Muscle of leg (tissue), 11 donors: ENCODE measurements around the gene TRIP12. TPM values are rescaled to one million over a fixed set of nuclear protein-coding genes. Genes with fewer than 3 reads are reported as not detected.
A peak's percentile ranks its signal among the peaks of the same experiment; 100 is the strongest.
"Not testable (repeated sequence)": the region's sequence is repeated elsewhere in the genome, so short reads cannot be mapped to it uniquely, and the experiment has no call there.

ENCODE experiments used
- DNase-seq: peaks from one replicate; pipeline ENCODE4 v3.0.0; 2013
- H3K27ac ChIP-seq: one replicate; pipeline ENCODE4 v1.5.1; 2013; ENCODE audit warnings: mild to moderate bottlenecking, low read length, control low read depth
- H3K27me3 ChIP-seq: one replicate; pipeline ENCODE4 v1.6.1; 2013; ENCODE audit warnings: low read length; ENCODE audit not compliant: control insufficient read depth, insufficient read depth
- H3K36me3 ChIP-seq: one replicate; pipeline ENCODE4 v1.6.1; 2013; ENCODE audit warnings: low read length; ENCODE audit not compliant: control insufficient read depth, insufficient read depth
- H3K4me1 ChIP-seq: one replicate; pipeline ENCODE4 v1.6.1; 2013; ENCODE audit warnings: low read length; ENCODE audit not compliant: control insufficient read depth, insufficient read depth
- H3K4me3 ChIP-seq: one replicate; pipeline ENCODE4 v1.5.1; 2013; ENCODE audit warnings: low read length, control low read depth
- H3K9me3 ChIP-seq: replicated peaks from 2 replicates; pipeline ENCODE4 v1.6.1; 2013; ENCODE audit warnings: low read depth, low read length; ENCODE audit not compliant: control insufficient read depth
- WGBS: methylation state at CpG from one replicate; pipeline ENCODE4 v1.1.5; 2013; ENCODE audit warnings: missing lambda C conversion rate; ENCODE audit not compliant: insufficient coverage; 5-methylcytosine and 5-hydroxymethylcytosine counted together
- polyA plus RNA-seq, 8 donors: library from polyadenylated mRNA; unstranded; fragments of 120-200 nt; gene quantifications; one replicate each; pipeline versions ENCODE4 v1.2.1 to v1.2.3, GENCODE V29; 2013; ENCODE audit warnings: inconsistent platforms in 1 of 8, low replicate concordance in 1 of 8; ENCODE audit not compliant: insufficient read length in 8 of 8, insufficient read depth in 1 of 8
- total RNA-seq: library from RNA; stranded (reverse); fragments of 120-200 nt; gene quantifications from one replicate; pipeline ENCODE4 v1.2.4, GENCODE V29; 2013

Gene TRIP12
- total and polyA plus RNA-seq, 9 donors, result 95.2 to 172 (median 145) TPM

DNA sequence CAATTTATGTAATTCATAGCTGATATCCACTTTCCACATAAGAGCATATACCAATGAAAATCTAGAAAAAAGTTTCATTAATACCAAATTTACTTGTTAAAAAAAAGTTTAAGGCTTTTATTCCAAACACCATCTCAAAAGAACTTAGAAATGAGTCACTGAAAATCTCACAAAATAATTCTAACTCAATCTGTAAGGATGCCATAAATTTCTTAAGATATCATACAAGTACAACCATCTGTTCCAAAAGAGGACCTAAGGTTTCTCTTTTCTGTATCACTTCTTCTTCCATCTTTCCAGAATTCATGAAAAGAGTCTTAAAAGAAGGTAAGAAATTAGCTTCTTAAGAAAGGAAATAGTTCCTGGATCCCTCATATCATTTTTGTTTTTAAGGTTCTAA, 60.4 kb downstream of the TRIP12 start:
- Histone ChIP-seq H3K27ac (no peak overlapping the region), H3K9me3 (no peaks in the 10 kb centered on the region), H3K36me3 (peaks cover 18% of the 10 kb centered on the region), H3K27me3 (no peaks in the 10 kb centered on the region), H3K4me3 (no peak overlapping the region), H3K4me1 (no peaks in the 10 kb centered on the region)
- no peak for DNase-seq

DNA sequence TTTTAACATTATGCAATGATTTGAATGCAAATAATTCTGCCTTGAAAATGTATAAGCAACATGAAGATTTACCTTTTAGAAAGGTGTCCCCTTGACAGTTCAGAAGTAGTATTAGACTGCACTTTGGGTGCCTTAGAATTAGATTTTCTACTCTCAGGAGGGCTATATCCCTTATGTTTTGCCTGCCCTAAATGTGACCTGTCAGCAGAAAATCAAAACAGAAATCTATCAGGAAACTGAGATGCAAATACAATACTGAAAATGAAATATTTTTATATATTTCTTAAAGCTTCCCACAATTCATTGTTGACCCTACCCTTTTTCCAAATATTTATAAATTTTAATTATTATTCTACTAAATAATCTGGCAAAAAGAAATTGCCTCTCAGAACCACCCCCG, 61.5 kb downstream of the TRIP12 start:
- WGBS, result no CpG with 5 or more reads among the region's 1 CpG
- DNase-seq, result no peak

DNA sequence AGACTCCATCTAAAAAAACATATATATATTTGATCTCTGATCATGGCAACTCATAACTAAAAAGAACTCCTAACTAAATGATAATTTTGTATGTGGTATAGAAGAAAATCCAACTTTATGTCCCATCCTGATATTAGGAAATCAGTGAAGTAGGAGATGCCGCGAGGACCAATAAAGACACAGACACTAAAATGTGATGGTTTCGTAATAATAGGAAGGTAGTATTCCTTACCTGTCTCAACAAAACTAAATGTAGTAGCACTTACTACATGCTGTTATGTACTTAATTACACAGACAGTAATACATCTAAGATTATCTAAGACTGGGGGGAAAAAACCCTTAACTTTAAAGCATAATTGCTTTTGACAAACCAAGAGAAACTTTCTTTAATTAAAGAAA, 63.5 kb downstream of the TRIP12 start:
- Histone ChIP-seq H3K9me3 (no peaks in the 10 kb centered on the region), H3K4me1 (no peaks in the 10 kb centered on the region), H3K27ac (no peak overlapping the region), H3K4me3 (no peak overlapping the region), H3K27me3 (no peaks in the 10 kb centered on the region), H3K36me3 (peaks cover 22% of the 10 kb centered on the region)
- no CpG with 5 or more reads among the region's 3 CpGs for WGBS
- DNase-seq, result no peak

More for the DNA sequence above, 61.5 kb downstream of the TRIP12 start:
- no peaks in the 10 kb centered on the region for H3K9me3 ChIP-seq
- H3K4me1 ChIP-seq, result no peaks in the 10 kb centered on the region
- H3K4me3 ChIP-seq, result no peak overlapping the region
- H3K27me3 ChIP-seq, result no peaks in the 10 kb centered on the region
- H3K36me3 ChIP-seq, result peaks cover 22% of the 10 kb centered on the region
- H3K27ac ChIP-seq, result no peak overlapping the region

DNA sequence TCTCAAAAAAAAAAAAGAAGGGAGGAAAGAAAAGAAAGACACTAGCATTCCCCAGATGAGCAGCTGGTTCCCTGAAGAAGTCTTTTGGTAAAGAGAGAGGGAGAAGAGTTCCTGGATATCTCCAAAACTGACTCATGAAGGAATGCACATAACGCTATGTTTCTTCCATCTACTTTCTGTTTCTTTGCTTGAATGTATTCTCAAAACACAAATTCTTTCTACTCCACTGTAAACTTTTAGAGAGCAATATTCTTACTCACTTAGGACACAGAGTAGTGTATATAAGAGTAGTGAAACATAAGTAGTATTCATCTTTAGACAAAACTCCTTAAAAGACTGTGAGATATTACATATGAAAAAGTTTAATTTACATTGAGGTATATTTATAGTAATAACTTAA, 64.2 kb downstream of the TRIP12 start:
- H3K4me3 ChIP-seq, result no peak overlapping the region
- H3K9me3 ChIP-seq, result no peaks in the 10 kb centered on the region
- H3K4me1 ChIP-seq, result no peaks in the 10 kb centered on the region
- H3K27me3 ChIP-seq, result no peaks in the 10 kb centered on the region
- H3K36me3 ChIP-seq, result peaks cover 22% of the 10 kb centered on the region
- DNase-seq, result no peak
- no CpG with 5 or more reads among the region's 1 CpG for WGBS
- H3K27ac ChIP-seq, result no peak overlapping the region

DNA sequence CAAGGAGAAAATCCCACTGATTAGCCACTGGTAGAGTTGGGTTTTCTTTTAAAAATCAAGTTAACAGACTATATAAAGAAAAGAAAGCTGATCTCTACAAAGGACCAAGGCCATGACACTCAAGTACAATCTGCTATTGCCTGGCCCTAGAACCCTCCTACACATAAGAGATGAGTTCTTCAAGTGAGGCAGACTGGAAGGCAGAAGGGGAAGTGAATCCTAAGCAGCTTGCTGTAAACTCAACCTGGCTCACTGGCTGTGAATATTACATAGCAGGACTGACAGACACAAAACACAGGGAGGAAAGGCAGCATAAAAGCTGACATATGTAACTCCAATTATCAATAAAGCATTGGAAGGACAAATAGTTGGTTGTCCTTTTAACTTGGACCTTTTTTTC, 65.4 kb downstream of the TRIP12 start:
- no peak overlapping the region for H3K27ac ChIP-seq
- no peaks in the 10 kb centered on the region for H3K27me3 ChIP-seq
- no peak overlapping the region for H3K4me3 ChIP-seq
- peaks cover 22% of the 10 kb centered on the region for H3K36me3 ChIP-seq
- DNase-seq, result peak; percentile 13
- no peaks in the 10 kb centered on the region for H3K9me3 ChIP-seq
- H3K4me1 ChIP-seq, result no peaks in the 10 kb centered on the region

DNA sequence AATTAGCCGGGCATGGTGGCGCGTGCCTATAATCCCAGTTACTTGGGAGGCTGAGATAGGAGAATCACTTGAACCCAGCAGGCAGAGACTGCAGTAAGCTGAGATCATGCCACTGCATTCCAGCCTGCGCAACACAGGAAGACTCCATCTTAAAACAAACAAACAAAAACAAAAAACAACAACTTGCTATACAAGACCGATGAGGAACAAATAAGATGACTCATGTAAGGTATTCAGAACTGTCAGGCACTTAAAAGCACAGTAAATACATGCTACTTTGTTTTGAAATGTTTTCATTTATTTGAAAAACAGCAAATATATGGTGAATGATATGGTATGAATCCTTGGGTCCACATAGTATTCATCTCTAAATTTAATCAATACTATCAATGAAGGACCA, 66.7 kb downstream of the TRIP12 start:
- Histone ChIP-seq H3K4me3 (no peak overlapping the region), H3K4me1 (no peaks in the 10 kb centered on the region), H3K27me3 (no peaks in the 10 kb centered on the region), H3K27ac (no peak overlapping the region), H3K9me3 (no peaks in the 10 kb centered on the region), H3K36me3 (peaks cover 22% of the 10 kb centered on the region)
- no CpG with 5 or more reads among the region's 5 CpGs for WGBS
- DNase-seq, result no peak

DNA sequence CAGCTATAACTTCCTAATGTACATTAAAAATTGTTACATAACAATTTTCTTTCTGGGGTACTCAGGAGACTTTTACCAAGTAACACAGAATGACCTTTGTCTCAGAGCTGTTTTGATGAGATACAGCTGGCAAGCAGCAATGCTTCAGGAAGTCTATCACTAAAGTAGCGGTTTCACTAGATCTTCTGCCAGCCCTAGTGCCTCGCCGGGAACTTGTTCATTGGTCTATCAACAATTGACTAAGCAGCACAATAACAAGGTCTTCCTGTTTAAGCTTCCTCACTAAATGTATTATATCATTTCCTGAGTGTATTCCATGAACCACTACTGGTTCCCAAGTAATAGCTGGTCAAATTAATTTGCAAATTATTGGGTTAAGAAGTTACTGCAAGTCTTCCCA, 69.2 kb downstream of the TRIP12 start:
- Histone ChIP-seq H3K9me3 (no peaks in the 10 kb centered on the region), H3K27me3 (no peaks in the 10 kb centered on the region), H3K27ac (no peak overlapping the region), H3K4me1 (no peaks in the 10 kb centered on the region), H3K4me3 (no peak overlapping the region), H3K36me3 (peaks cover 8% of the 10 kb centered on the region)
- 46% methylated on average over 3 of the region's 3 CpGs for WGBS
- DNase-seq, result peak; percentile 48

DNA sequence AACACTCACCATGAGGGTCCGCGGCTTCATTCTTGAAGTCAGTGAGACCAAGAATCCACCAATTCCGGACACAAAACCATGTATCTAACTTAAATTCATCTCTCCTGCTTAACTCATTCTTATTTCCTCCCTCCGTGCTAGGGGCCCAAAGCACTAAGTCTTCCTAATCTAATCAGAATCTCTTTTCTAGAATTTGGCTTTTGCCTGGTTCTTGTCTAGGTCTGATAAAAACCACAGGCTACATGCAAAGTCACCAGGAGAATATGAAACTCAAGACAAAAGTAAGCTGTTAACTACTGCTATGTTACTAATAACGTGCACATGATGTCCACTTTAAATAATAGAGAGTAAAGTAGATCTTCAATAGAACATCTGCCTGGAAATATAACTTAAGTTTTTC, 69.9 kb downstream of the TRIP12 start:
- WGBS, result 100% methylated on average over 1 of the region's 5 CpGs
- Histone ChIP-seq H3K27me3 (no peaks in the 10 kb centered on the region), H3K4me3 (no peak overlapping the region), H3K9me3 (no peaks in the 10 kb centered on the region), H3K36me3 (peaks cover 4% of the 10 kb centered on the region), H3K27ac (no peak overlapping the region), H3K4me1 (no peaks in the 10 kb centered on the region)
- DNase-seq, result no peak

DNA sequence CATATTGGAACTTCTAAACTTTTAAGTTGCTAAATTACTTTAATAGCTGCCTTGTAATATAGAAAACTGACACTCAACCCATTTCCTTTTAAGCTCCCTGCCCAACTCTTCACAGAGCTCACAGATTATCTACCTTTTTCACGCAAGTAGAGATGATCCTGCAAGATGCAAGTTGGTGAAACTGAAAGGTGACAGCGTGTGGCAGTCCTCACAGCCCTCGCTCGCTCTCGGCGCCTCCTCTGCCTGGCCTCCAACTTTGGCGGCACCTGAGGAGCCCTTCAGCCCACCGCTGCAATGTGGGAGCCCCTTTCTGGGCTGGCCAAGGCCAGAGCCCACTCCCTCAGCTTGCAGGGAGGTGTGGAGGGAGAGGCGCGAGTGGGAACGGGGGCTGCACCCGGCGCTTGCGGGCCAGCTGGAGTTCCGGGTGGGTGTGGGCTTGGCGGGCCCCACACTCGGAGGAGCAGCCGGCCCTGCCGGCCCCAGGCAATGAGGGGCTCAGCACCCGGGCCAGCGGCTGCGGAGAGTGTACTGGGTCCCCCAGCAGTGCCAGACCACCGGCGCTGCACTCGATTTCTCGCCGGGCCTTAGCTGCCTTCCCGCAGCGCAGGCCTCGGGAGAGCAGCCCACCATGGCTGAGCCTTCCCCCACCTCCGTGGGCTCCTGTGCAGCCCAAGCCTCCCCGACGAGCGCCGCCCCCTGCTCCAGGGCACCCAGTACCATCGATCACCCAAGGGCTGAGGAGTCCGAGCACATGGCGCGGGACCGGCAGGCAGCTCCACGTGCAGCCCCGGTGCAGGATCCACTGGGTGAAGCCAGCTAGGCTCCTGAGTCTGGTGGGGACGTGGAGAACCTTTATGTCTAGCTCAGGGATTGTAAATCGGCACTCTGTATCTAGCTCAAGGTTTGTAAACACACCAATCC, 71.2 kb downstream of the TRIP12 start:
- not testable (repeated sequence) for H3K27me3 ChIP-seq, H3K4me3 ChIP-seq, H3K36me3 ChIP-seq, H3K9me3 ChIP-seq, H3K27ac ChIP-seq, DNase-seq, H3K4me1 ChIP-seq
- WGBS, result 98% methylated on average over 40 of the region's 44 CpGs

DNA sequence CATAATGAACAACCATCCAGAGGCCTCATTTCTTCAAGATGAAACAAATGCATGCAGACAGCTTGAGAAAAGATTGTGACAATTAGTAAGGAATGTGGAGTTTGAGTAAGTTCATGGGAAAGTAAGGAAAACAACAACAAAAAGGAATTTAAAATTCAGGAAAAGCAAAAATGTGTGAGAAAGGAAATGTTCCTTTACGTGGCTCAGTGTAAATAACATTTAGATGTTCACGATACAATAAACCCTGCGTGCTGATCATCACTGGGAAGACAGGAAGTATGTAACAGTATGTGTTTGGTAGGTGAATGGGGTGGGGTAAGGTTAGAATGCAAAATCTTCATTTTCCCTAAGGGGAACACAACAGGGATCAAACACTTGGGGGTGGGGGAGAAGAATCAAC, 72.7 kb downstream of the TRIP12 start:
- WGBS, result 71% methylated on average over 1 of the region's 3 CpGs
- H3K27ac ChIP-seq, result no peak overlapping the region
- no peaks in the 10 kb centered on the region for H3K9me3 ChIP-seq
- H3K4me1 ChIP-seq, result no peaks in the 10 kb centered on the region
- H3K4me3 ChIP-seq, result no peak overlapping the region
- no peaks in the 10 kb centered on the region for H3K27me3 ChIP-seq
- peaks cover 2% of the 10 kb centered on the region for H3K36me3 ChIP-seq
- no peak for DNase-seq

DNA sequence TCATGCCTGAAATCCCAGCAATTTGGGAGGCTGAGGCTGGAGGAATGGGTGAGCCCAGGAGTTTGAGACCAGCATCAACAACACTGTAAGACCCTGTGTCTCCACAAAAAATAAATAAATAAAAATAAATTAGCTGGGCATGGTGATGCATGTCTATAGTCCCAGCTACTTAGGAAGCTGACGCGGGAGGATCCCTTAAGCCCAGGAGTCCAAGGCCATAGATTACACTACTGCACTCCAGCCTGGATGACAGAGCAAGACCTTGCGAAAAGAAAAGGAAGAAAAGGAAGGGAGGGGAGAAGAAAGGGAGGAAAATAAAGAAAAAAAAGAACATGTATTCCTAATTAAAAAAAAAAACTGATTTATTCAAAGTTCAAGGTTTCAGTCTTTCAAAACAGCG, 78.2 kb downstream of the TRIP12 start:
- no CpG with 5 or more reads among the region's 4 CpGs for WGBS
- Histone ChIP-seq H3K36me3 (peaks cover 6% of the 10 kb centered on the region), H3K27me3 (no peaks in the 10 kb centered on the region), H3K4me1 (no peaks in the 10 kb centered on the region), H3K27ac (no peak overlapping the region), H3K4me3 (no peak overlapping the region), H3K9me3 (no peaks in the 10 kb centered on the region)
- DNase-seq, result no peak
